ENCODE measurements around the gene SCGB2A2.

Gene SCGB2A2

GRCh38 chr11:62280452-62280851 is 10.5 kb downstream of the SCGB2A2 start:
- DNase-seq (ENCODE audit: low read depth): no peak
- H3K4me3 ChIP-seq (ENCODE audit: low read depth, low read length): no peak overlapping the region
- no peak for TF ChIP-seq CTCF (IDR thresholded peaks at IDR 0.05; ENCODE audit: low read depth, low read length, missing control alignments)

GRCh38 chr11:62295504-62295903 is 25.5 kb downstream of the SCGB2A2 start:
- DNase-seq (ENCODE audit: low read depth): no peak
- TF ChIP-seq CTCF (IDR thresholded peaks at IDR 0.05; ENCODE audit: low read depth, low read length, missing control alignments): no peak
- H3K4me3 ChIP-seq (ENCODE audit: low read depth, low read length): no peak overlapping the region

- no peak within 1 kb of the TSS for H3K4me3 ChIP-seq (ENCODE audit: low read depth, low read length)
- TF ChIP-seq CTCF (IDR thresholded peaks at IDR 0.05; ENCODE audit: low read depth, low read length, missing control alignments): no peak
- DNase-seq (ENCODE audit: low read depth): no peak
Observed at GRCh38 chr11:62298975-62299374, 29.0 kb downstream of the SCGB2A2 start, which contains the start of gene SCGB1D4. Gene SCGB1D4 (minus strand): TSS chr11:62299075. CDS start chr11:62299010, 65 bp downstream.

GRCh38 chr11:62306227-62306626 is 36.3 kb downstream of the SCGB2A2 start:
- DNase-seq (ENCODE audit: low read depth): no peak
- no peak for TF ChIP-seq CTCF (IDR thresholded peaks at IDR 0.05; ENCODE audit: low read depth, low read length, missing control alignments)
- H3K4me3 ChIP-seq (ENCODE audit: low read depth, low read length): no peak overlapping the region

GRCh38 chr11:62307950-62308349 is 38.0 kb downstream of the SCGB2A2 start:
- no peak for TF ChIP-seq CTCF (IDR thresholded peaks at IDR 0.05; ENCODE audit: low read depth, low read length, missing control alignments)
- H3K4me3 ChIP-seq (ENCODE audit: low read depth, low read length): no peak overlapping the region
- DNase-seq (ENCODE audit: low read depth): no peak

- H3K4me3 ChIP-seq (ENCODE audit: low read depth, low read length): no peak overlapping the region
- TF ChIP-seq CTCF (IDR thresholded peaks at IDR 0.05; ENCODE audit: low read depth, low read length, missing control alignments): no peak
- DNase-seq (ENCODE audit: low read depth): no peak
Observed at GRCh38 chr11:62309991-62310390, 40.0 kb downstream of the SCGB2A2 start.

GRCh38 chr11:62315431-62315830 is 45.5 kb downstream of the SCGB2A2 start:
- TF ChIP-seq CTCF (IDR thresholded peaks at IDR 0.05; ENCODE audit: low read depth, low read length, missing control alignments): no peak
- no peak overlapping the region for H3K4me3 ChIP-seq (ENCODE audit: low read depth, low read length)
- no peak for DNase-seq (ENCODE audit: low read depth)

Data from GM12864 (cell line).